ENCODE measurements around the gene SYTL1.

Gene SYTL1

DNA sequence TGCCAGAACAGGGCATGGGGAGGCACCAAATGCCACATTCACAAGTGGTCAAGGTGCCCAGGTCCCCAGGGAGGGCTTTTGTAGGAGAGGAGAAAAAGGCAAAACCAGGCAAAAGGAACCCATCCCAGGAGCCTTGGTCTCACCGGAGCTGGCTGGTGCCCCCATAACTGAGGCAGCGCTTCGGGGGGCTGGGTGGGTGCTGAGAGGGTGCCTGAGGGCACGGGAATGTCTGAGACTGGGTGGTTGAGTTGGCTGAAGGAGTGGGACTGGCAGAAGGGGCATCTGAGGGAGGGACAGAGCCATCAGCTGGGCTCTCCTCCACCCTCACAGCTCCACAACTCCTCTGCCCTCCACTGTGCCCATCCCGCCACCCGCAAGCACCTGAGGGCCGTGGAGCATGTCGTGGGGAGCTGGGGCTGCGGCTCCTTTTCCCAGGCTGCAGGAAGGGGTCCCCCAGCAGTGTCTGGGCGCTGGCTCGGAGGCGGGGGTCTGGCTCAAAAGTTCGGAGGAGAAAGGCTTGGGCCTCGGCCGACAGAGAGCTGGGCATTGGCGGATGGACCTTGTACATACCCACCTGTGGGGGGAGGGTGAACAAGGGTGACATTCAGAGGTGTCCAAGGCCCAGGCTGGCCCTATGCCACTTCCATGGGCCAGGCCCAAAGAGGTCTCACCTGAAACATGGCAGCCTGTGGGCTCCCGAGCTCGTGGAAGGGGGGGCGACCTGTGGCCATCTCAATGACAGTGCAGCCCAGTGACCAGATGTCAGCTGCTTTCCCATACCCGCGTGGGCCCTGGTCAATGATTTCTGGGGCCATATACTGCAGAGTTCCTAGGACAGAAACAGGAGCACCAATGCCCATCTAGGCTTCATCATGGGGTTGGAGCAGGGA lies 16.5 kb downstream of the SYTL1 start:
- no peaks in the 10 kb centered on the region for H4K20me1 ChIP-seq (ENCODE audit: insufficient read depth, low read length)
- no peaks in the 10 kb centered on the region for H3F3A ChIP-seq (ENCODE audit: insufficient read depth, low read length)
- H3K9me2 ChIP-seq (replicated peaks; ENCODE audit: insufficient read depth, low read length), result no peaks in the 10 kb centered on the region
- no peaks in the 10 kb centered on the region for H3K36me3 ChIP-seq (replicated peaks; ENCODE audit: insufficient read depth, low read length)
- H3K4me3 ChIP-seq (ENCODE audit: low read length), result no peak overlapping the region
- no peak for TF ChIP-seq EZH2 (optimal IDR thresholded peaks at IDR 0.05; ENCODE audit: low read depth, low read length)
- TF ChIP-seq, protein P1, sequence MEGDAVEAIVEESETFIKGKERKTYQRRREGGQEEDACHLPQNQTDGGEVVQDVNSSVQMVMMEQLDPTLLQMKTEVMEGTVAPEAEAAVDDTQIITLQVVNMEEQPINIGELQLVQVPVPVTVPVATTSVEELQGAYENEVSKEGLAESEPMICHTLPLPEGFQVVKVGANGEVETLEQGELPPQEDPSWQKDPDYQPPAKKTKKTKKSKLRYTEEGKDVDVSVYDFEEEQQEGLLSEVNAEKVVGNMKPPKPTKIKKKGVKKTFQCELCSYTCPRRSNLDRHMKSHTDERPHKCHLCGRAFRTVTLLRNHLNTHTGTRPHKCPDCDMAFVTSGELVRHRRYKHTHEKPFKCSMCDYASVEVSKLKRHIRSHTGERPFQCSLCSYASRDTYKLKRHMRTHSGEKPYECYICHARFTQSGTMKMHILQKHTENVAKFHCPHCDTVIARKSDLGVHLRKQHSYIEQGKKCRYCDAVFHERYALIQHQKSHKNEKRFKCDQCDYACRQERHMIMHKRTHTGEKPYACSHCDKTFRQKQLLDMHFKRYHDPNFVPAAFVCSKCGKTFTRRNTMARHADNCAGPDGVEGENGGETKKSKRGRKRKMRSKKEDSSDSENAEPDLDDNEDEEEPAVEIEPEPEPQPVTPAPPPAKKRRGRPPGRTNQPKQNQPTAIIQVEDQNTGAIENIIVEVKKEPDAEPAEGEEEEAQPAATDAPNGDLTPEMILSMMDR (IDR thresholded peaks at IDR 0.05; ENCODE audit: low read length), result no peak
- H3K79me2 ChIP-seq (ENCODE audit: low read length), result no peaks in the 10 kb centered on the region
- H3K4me2 ChIP-seq (ENCODE audit: low read depth, low read length), result peak overlapping the region; percentile 93; the same call in 1 of the 2 replicates
- DNase-seq, result no peak
- H2AFZ ChIP-seq (ENCODE audit: low read length), result peak overlapping the region; percentile 22; the same call in 1 of the 2 replicates
- no peak overlapping the region for H3K9ac ChIP-seq (ENCODE audit: low read length)
- H3K27me3 ChIP-seq (replicated peaks; ENCODE audit: insufficient read depth, low read length), result peaks cover 17% of the 10 kb centered on the region
- no peak overlapping the region for H3K27ac ChIP-seq (ENCODE audit: low read length)
- H3K9me3 ChIP-seq (replicated peaks; ENCODE audit: insufficient read depth, low read length), result no peaks in the 10 kb centered on the region
- H3K4me1 ChIP-seq (ENCODE audit: low read length), result no peaks in the 10 kb centered on the region

DNA sequence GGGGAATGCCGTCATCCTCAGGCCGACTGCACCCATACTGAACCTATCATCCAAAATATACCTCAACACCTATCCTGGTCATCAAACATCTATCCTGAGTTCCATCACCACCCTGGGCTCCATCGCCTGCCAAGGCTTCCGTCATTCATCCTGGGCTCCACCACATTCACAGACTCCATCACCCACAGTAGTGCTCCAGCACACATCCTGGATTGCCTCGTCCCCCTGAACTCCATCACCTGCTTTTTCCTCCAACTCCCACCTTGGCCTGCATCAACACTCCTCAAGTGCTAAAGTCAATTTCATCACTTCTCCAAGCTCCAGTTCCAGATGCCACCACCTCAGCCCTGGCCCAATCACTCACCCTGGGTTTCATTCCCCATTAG lies 17.1 kb downstream of the SYTL1 start:
- H3K36me3 ChIP-seq (replicated peaks; ENCODE audit: insufficient read depth, low read length), result no peaks in the 10 kb centered on the region
- no peak overlapping the region for H3K9ac ChIP-seq (ENCODE audit: low read length)
- no peaks in the 10 kb centered on the region for H3F3A ChIP-seq (ENCODE audit: insufficient read depth, low read length)
- H4K20me1 ChIP-seq (ENCODE audit: insufficient read depth, low read length), result no peaks in the 10 kb centered on the region
- DNase-seq, result no peak
- no peak for TF ChIP-seq EZH2 (optimal IDR thresholded peaks at IDR 0.05; ENCODE audit: low read depth, low read length)
- TF ChIP-seq EZH2phosphoT487 (IDR thresholded peaks at IDR 0.05; ENCODE audit: low read length), result no peak
- TF ChIP-seq, protein P1 (IDR thresholded peaks at IDR 0.05; ENCODE audit: low read length), result no peak
- no peak overlapping the region for H3K27ac ChIP-seq (ENCODE audit: low read length)
- no peaks in the 10 kb centered on the region for H3K9me2 ChIP-seq (replicated peaks; ENCODE audit: insufficient read depth, low read length)
- H3K79me2 ChIP-seq (ENCODE audit: low read length), result no peaks in the 10 kb centered on the region
- peaks cover 17% of the 10 kb centered on the region for H3K27me3 ChIP-seq (replicated peaks; ENCODE audit: insufficient read depth, low read length)
- H3K4me2 ChIP-seq (ENCODE audit: low read depth, low read length), result no peak overlapping the region
- no peaks in the 10 kb centered on the region for H3K4me1 ChIP-seq (ENCODE audit: low read length)
- H3K4me3 ChIP-seq (ENCODE audit: low read length), result no peak overlapping the region
- H2AFZ ChIP-seq (ENCODE audit: low read length), result no peak overlapping the region
- H3K9me3 ChIP-seq (replicated peaks; ENCODE audit: insufficient read depth, low read length), result no peaks in the 10 kb centered on the region

DNA sequence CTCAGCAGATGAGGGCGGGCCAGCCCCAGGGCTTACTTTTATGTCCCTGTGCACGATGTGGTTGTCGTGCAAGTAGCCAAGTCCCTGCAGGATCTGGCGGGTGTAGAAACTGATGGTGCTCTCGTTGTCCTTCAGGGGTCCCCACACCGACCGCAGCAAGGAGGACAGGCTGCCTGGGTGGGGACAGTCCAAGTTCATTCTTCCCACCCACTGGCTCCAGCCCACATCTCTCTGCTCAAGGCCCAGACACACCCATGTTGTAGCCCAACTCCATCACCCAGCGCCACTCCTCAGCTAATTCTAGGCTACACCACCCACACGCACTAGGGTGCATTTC lies 18.0 kb downstream of the SYTL1 start:
- no peaks in the 10 kb centered on the region for H3K36me3 ChIP-seq (replicated peaks; ENCODE audit: insufficient read depth, low read length)
- no peak overlapping the region for H3K9ac ChIP-seq (ENCODE audit: low read length)
- peaks cover 17% of the 10 kb centered on the region for H3K27me3 ChIP-seq (replicated peaks; ENCODE audit: insufficient read depth, low read length)
- H3F3A ChIP-seq (ENCODE audit: insufficient read depth, low read length), result no peaks in the 10 kb centered on the region
- no peaks in the 10 kb centered on the region for H3K9me3 ChIP-seq (replicated peaks; ENCODE audit: insufficient read depth, low read length)
- DNase-seq, result no peak
- peak overlapping the region; percentile 41; the same call in 1 of the 2 replicates for H3K4me3 ChIP-seq (ENCODE audit: low read length)
- no peaks in the 10 kb centered on the region for H4K20me1 ChIP-seq (ENCODE audit: insufficient read depth, low read length)
- H3K9me2 ChIP-seq (replicated peaks; ENCODE audit: insufficient read depth, low read length), result no peaks in the 10 kb centered on the region
- no peaks in the 10 kb centered on the region for H3K79me2 ChIP-seq (ENCODE audit: low read length)
- H3K27ac ChIP-seq (ENCODE audit: low read length), result no peak overlapping the region
- no peak for TF ChIP-seq EZH2 (optimal IDR thresholded peaks at IDR 0.05; ENCODE audit: low read depth, low read length)
- TF ChIP-seq EZH2phosphoT487 (IDR thresholded peaks at IDR 0.05; ENCODE audit: low read length), result no peak
- TF ChIP-seq, protein P1 (IDR thresholded peaks at IDR 0.05; ENCODE audit: low read length), result no peak
- H3K4me1 ChIP-seq (ENCODE audit: low read length), result no peaks in the 10 kb centered on the region
- H2AFZ ChIP-seq (ENCODE audit: low read length), result no peak overlapping the region
- H3K4me2 ChIP-seq (ENCODE audit: low read depth, low read length), result peak overlapping the region; percentile 54

Measured in MM.1S (cell line).